Fibroblast of peridontal ligament (primary cell): Measurements from ENCODE around the gene SLC9A7.
"Not testable (repeated sequence)": the region's sequence is repeated elsewhere in the genome, so short reads cannot be mapped to it uniquely, and the experiment has no call there.

ENCODE experiments used
- DNase-seq: peaks from one replicate; pipeline ENCODE4 v3.0.0-alpha.2; 2010; ENCODE audit errors: extremely low read depth

Gene SLC9A7

DNA sequence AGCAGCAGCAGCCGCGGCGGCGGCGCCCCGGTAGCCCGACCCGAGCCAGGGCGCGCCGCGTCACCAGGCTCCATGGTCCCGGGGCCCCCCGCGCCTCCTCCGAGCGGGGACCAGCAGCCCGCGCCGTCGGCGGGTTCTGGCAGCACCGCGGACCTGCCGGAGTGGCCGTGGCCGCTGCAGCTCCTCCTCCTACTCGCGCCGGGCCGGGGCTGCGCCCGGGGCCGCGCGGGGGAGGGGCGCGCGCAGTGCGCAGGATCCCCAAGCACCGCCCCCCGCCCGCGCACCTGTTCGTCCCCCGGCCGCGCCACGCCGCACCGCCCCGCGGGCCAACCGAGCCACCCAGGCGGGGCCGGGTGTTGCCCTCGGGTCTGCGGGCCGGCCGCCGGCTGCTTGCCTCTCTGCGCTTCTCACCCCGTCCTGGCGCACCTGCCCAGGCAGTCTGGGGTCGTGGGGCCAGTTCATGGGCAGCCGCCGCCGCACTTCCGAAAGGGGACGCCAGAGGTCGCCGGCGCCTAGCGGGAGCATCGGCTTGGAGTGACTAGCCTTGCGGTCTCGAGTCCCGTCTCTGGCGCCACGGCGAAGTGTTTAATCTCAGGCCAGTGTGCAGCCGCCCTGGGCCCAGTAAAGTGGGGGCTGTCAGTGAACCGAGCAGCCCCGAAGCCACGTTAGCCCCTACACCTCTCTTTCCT lies at the start of gene SLC9A7:
TSS of gene SLC9A7 (minus strand) at position 163 of the 689 bp plus-strand sequence. CDS start at position 74, 89 bp downstream.
- peak; percentile 63 for DNase-seq

DNA sequence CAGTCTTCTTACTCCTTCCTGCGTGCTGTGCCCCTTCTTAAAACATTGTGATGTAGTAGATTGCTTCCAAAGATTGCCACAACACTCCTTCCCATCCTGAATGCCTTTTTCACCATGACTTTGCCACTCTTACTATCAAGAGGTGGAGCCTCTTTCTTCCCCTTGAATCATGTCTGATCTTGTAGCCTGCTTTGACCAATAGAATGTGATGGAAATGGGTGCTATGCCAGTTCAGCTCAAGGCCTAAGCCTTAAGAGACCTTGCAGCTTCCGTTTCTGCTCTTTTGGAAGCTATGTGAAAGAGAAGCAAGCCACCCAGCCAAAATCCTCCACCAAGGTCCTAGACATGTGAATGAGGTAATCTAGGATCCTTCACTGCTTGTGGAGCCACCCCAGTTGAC lies 46.4 kb upstream of the SLC9A7 start:
- no peak for DNase-seq

- no peak for DNase-seq
These were observed 44.2 kb upstream of the SLC9A7 start for GRCh38 chrX:46803140-46803539.

DNA sequence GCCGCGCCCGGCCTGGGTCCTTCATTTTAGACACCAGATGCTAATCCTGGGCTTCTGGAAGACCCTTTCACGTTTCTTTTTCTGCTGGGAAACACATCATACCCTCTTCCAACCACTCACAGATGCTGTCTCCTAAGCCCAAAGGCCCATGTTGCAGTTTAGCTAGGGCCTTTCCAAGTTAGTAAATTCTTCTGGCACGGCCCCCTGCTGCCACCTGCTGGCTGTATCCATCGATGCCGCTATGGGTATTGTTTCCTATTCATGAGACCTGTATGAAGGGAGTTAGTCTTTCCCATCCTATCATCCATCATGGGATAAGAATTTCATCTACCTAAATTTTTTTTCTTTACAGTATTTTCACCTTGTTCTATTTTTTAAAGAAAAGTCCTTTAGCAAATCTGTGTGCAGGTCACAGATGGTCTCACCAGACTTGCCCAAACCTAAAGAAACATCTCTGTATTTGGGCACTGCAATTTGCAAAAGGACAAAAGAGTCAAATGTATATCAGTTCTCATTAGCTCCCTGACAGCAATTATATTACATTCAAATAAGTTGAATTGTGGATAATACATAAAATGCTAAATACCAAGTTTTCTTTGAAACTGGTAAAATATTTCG lies 37.8 kb upstream of the SLC9A7 start:
- DNase-seq: peak; percentile 79

DNA sequence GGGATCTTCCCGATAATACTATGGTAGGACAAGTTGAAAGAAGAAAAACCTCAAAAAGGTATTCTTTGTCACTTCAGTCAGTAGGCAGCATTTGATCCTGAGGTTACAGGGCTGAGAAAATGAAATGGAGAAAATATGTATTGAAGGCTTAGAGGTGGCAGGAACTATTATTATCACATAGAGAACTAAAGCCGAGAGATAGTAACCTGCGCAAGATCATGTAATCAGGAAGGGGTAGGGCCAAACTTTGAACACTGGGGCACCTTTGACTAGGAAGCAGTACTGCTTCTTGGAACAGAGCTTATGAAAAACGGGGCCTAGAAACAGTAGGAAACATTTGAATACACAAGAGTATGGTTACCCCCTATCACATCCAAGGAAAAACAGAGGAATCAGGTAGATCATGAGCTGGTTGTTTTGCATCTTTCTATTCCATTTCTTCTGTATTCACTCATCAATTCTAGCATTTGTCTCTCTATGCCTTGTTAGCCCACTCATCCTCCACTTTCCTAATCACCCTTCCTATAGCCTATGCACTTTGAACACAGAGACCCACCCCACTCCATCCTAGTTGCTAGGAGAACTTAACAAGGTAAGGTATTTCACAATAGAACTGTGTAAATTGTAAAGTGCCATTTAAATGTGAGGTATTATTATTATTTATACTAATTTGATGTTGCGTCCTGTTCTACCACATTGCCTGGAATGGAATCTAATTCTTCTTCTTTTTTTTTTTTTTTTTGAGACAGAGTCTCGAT lies 34.6 kb upstream of the SLC9A7 start:
- no peak for DNase-seq

DNA sequence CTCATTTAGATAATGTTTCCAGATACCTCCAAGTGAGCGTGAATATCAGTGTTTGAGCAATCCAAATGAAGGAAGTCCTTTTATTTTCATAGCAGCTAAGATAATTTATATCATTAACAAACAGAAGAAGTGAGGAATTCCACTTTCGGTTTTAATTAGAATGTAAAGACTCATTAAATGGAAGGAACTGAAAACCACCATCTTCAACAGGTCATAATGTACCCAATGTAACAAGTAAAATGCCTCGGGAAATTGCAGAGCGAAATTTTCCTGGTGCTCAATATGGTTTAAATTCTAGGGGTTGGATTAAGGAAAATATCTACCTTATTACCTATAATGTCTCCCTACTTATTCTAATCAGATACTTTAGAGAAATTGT lies 33.9 kb upstream of the SLC9A7 start:
- DNase-seq: no peak

GRCh38 chrX:46791927-46792809 lies 33.2 kb upstream of the SLC9A7 start:
- DNase-seq: peak; percentile 95

DNA sequence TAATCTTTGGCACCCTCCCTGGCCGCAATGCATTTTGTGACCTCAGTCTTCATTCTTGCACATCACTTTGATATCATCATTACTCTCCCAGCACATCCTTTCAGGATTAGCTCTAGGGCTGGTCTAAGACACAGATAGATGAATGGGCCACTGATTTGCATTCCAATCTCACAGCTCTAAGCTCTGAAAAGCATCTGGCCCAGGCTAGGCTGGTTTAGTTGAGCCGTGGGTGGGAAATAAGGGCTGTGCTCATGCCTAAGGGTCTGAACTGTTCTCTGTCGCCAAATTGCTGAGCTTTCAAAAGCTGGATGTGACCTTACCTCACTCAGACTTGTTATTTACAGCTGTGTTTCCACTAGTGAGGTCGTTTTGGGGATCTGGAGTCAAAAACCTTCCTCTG lies 30.0 kb upstream of the SLC9A7 start:
- peak; percentile 36 for DNase-seq

DNA sequence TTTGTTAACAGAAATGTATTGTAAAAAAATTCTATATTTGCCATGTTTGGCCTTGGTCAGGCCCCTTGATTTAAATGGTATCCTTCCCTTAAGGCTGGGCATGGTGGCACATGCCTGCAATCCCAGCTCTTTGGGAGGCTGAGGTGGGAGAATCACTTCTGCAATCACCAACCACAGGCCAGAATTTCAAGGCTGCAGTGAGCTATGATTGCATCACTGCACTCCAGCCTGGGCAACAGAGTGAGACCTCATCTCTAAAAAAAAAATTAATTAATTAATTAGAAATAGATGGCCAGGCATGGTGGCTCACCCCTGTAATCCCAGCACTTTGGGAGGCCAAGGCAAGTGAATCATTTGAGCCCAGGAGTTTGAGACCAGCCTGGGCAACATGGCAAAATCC lies 25.5 kb upstream of the SLC9A7 start:
- DNase-seq: not testable (repeated sequence)

DNA sequence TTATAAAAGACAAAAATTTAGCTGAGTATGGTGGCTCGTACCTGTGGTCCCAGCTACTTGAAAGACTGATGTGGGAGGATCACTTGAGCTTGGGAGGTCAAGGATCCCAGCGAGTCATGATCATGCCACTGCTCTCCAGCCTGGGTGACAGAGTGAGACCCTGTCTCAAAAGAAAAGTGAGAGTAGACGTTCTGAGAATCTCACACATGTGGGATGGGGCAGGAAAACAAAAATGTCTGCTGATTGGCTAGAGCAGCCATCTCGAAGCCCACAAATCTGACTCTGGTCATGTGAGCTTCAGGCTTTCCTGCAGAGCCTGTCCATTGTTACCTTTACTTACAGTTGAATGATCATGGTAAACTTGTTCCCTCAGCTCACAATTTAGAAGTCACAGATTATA lies 23.1 kb upstream of the SLC9A7 start:
- DNase-seq: no peak

GRCh38 chrX:46777971-46778810 lies 19.3 kb upstream of the SLC9A7 start:
- peak; percentile 72 for DNase-seq

GRCh38 chrX:46770817-46771163 lies 11.9 kb upstream of the SLC9A7 start:
- peak; percentile 86 for DNase-seq

- peak; percentile 75 for DNase-seq
These were observed 11.3 kb upstream of the SLC9A7 start for GRCh38 chrX:46770000-46770816.

GRCh38 chrX:46762963-46763362 lies 4.0 kb upstream of the SLC9A7 start:
- no peak for DNase-seq

- peak; percentile 23 for DNase-seq
These were observed 692 bp upstream of the SLC9A7 start for GRCh38 chrX:46759645-46759974.

GRCh38 chrX:46758163-46758955 lies 559 bp downstream of the SLC9A7 start:
- no peak for DNase-seq

DNA sequence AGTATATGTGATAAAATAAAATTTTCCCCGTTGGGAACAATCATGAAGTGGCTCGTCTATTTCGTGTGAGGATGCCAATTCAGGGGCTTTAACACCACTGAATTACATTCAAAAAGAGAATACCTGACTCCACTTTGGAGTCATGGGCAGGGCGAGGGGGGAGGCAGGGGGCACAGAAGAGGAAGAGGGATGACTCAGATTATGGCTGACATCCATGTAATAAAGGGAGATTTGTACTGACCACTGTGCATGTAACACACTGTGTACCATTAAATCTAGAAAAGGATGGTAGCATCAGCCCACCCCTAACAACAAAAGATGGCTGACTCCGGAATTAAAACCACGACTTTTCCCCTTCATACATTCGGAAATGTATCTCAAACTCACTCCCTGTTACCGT lies 1.3 kb downstream of the SLC9A7 start:
- DNase-seq: no peak

GRCh38 chrX:46757052-46757451 lies 1.9 kb downstream of the SLC9A7 start:
- DNase-seq: no peak

GRCh38 chrX:46755671-46756070 lies 3.2 kb downstream of the SLC9A7 start:
- no peak for DNase-seq
